RWPE2 (cell line): Measurements from ENCODE around the gene AOPEP.

ENCODE experiments used
- ATAC-seq: fragments of 200-7000 bp; cut with Tn5 transposase; 3 replicates; pipeline ENCODE4 v1.9.1; 2021; ENCODE audit warnings: low read depth
- DNase-seq: peaks from one replicate; pipeline ENCODE4 v3.0.0-alpha.2; 2020; ENCODE audit warnings: low spot score
- H3K27ac ChIP-seq: fragments of 450-650 bp; 2 replicates; pipeline ENCODE4 v1.5.1; 2017; ENCODE audit warnings: mild to moderate bottlenecking; ENCODE audit not compliant: poor library complexity, severe bottlenecking
- H3K27me3 ChIP-seq: fragments of 250-450 bp; sonication (Bioruptor Pico); 2 replicates; pipeline ENCODE4 v1.5.1; 2021; ENCODE audit warnings: mild to moderate bottlenecking, moderate library complexity; ENCODE audit not compliant: insufficient read depth, poor library complexity, severe bottlenecking
- H3K36me3 ChIP-seq: fragments of 250-450 bp; sonication (Bioruptor Pico); 2 replicates; pipeline ENCODE4 v1.5.1; 2020; ENCODE audit warnings: low read depth, mild to moderate bottlenecking, moderate library complexity
- H3K4me1 ChIP-seq: fragments of 250-450 bp; sonication (Bioruptor Pico); 2 replicates; pipeline ENCODE4 v1.5.1; 2021; ENCODE audit warnings: mild to moderate bottlenecking, moderate library complexity; ENCODE audit not compliant: insufficient read depth, poor library complexity, severe bottlenecking
- H3K4me3 ChIP-seq: fragments of 250-450 bp; sonication (Bioruptor Pico); 2 replicates; pipeline ENCODE4 v1.5.1; 2021; ENCODE audit warnings: mild to moderate bottlenecking, moderate library complexity; ENCODE audit not compliant: severe bottlenecking
- H3K9me3 ChIP-seq: fragments of 250-450 bp; sonication (Bioruptor Pico); 2 replicates; pipeline ENCODE4 v1.5.1; 2021; ENCODE audit warnings: mild to moderate bottlenecking, moderate library complexity; ENCODE audit not compliant: severe bottlenecking
- CTCF ChIP-seq: fragments of 450-650 bp; IDR thresholded peaks from one replicate; pipeline ENCODE4 v1.5.1; 2017; ENCODE audit warnings: mild to moderate bottlenecking, moderate library complexity; ENCODE audit not compliant: poor library complexity, severe bottlenecking

Gene AOPEP

GRCh38 chr9:95024097-95024671 is 297.7 kb downstream of the AOPEP start:
- DNase-seq, result no peak
- no peak for ATAC-seq
- Histone ChIP-seq H3K36me3 (peaks cover 75% of the 10 kb centered on the region), H3K27ac (peak overlapping the region; percentile 94), H3K9me3 (no peaks in the 10 kb centered on the region), H3K4me1 (peaks cover 70% of the 10 kb centered on the region), H3K27me3 (no peaks in the 10 kb centered on the region), H3K4me3 (no peak overlapping the region)
- no peak for TF ChIP-seq CTCF

GRCh38 chr9:95025213-95026147 is 299.0 kb downstream of the AOPEP start:
- Histone ChIP-seq H3K27ac (peak overlapping the region; percentile 94), H3K4me1 (peaks cover 59% of the 10 kb centered on the region), H3K36me3 (peaks cover 72% of the 10 kb centered on the region), H3K9me3 (no peaks in the 10 kb centered on the region), H3K4me3 (no peak overlapping the region), H3K27me3 (no peaks in the 10 kb centered on the region)
- DNase-seq (peak; percentile 50), ATAC-seq (peak; percentile 66)
- peak; percentile 37 for TF ChIP-seq CTCF

- Histone ChIP-seq H3K27ac (peak overlapping the region; percentile 94), H3K9me3 (no peaks in the 10 kb centered on the region), H3K27me3 (no peaks in the 10 kb centered on the region), H3K4me3 (no peak overlapping the region), H3K36me3 (peaks cover 70% of the 10 kb centered on the region), H3K4me1 (peaks cover 56% of the 10 kb centered on the region)
- ATAC-seq (no peak), DNase-seq (no peak)
- no peak for TF ChIP-seq CTCF
These were observed 299.6 kb downstream of the AOPEP start for GRCh38 chr9:95026148-95026524.

DNA sequence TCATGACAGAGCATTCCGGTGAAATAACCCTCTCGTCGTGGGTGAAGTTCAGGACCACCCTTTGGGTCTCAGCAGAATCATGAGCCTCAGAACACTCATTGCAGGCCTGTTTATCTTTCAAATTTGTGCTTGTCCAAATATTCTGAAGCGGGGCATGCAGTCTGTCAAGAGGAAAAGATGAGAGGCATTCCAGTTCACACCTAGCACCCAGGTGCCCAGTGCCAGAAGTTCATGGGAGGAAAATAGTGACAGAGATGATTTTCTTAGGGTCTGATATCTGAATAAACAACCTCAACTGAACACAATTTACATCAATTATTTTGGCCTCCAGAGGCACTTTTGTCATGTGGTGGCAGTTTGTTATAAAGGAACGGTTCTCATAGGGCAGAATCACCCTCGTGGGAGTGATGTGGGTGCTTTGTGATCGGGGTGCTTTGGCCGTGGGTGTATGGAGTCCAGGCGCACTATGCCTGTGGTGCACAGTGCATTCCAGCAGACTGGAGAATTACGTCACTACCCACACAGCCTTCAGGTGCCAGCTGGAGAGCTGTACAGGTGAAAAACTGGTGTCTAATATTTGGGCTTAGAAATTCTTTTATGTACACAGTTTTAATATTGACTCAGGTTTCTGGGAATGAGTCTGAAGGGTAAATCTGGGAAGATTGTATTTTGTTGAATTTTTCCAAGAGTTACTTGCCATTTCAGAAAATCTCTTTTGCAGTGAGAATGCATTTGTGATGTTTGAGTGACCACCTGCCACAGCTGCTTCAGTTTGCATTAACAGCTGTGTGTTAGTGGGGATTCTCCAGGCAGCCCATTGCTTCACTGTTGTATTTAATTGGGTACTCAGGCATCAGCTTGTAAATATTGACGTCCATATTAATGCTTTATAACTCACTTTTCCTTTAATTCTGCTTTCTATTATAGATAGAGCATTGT is 301.7 kb downstream of the AOPEP start:
- ATAC-seq (0 out of 3 replicates have a peak, but pooled peaks have one; percentile 27), DNase-seq (no peak)
- Histone ChIP-seq H3K4me1 (peaks cover 54% of the 10 kb centered on the region), H3K36me3 (peaks cover 55% of the 10 kb centered on the region), H3K27ac (no peak overlapping the region), H3K9me3 (no peaks in the 10 kb centered on the region), H3K4me3 (no peak overlapping the region), H3K27me3 (no peaks in the 10 kb centered on the region)
- no peak for TF ChIP-seq CTCF
